ENCODE results near the gene RGR.

- TF ChIP-seq CTCF (conservative IDR thresholded peaks at IDR 0.05 in 1 of 2, IDR thresholded peaks at IDR 0.05 in 1 of 2; ENCODE audit: extremely low read depth in 1 of 2, insufficient read depth in 1 of 2, low read depth in 1 of 2, low read length in 2 of 2) (no peak), EZH2 (IDR thresholded peaks at IDR 0.05; ENCODE audit: borderline replicate concordance, low read length) (no peak)
These were observed 12.5 kb upstream of the RGR start for GRCh38 chr10:84232376-84232775.
